IPS-NIHi7 (cell line): ENCODE measurements around the gene CLDN6.

Experiments
- DNase-seq: peaks from one replicate; pipeline ENCODE4 v3.0.0; 2012; ENCODE audit warnings: mixed read lengths; ENCODE audit errors: extremely low spot score

CLDN6 gene

GRCh38 chr16:3013998-3014690 lies 3.8 kb downstream of the CLDN6 start:
- DNase-seq: no peak

- DNase-seq: no peak
These were observed 4.5 kb downstream of the CLDN6 start for GRCh38 chr16:3013491-3013951.

- no peak for DNase-seq
These were observed 5.1 kb downstream of the CLDN6 start, which contains the start of gene CLDN9 for GRCh38 chr16:3012828-3013420. Gene CLDN9, plus strand, starts transcription at chr16:3012923. Its CDS starts 440 bp downstream, at chr16:3013363.

DNA sequence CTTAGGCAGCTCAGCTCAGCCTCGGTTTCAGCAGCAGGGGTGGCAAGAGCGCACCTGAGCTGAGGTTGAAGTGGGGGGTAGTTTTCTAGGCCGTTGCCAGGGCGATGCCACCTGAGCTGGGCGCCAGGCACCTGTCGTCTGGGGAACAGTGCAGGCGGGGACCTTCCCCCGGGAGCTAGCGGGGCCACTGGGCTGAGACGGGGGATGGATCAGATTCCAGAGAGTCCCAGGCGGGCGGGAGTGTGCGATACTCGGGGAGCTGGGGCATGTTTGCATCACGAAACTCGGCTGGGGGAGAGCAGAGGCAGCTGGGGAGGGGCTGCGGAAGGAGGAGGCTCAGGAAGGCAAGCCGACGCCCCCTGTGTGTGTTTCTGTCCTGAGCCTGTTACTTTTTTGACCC lies 5.7 kb downstream of the CLDN6 start:
- no peak for DNase-seq

DNA sequence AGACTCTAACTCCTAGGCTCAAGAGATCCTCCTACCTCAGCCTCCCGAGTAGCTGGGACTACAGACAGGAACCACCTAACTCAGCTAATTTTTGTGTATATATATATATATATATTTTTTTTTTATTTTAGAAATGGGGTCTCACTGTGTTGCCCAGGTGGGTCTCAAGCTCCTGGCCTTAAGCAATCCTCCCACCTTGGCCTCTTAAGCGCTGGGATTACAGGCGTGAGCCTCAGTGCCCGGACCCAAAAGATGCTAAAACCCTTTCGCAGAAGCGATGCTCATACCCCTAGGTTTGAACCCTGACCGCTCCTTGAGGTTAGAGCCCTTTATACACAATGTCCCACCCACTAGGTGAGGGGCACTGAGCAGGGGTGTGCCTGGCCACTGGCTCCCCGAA lies 7.5 kb downstream of the CLDN6 start:
- DNase-seq: no peak

- peak; percentile 71 for DNase-seq
These were observed 8.2 kb downstream of the CLDN6 start for GRCh38 chr16:3009568-3010390.

DNA sequence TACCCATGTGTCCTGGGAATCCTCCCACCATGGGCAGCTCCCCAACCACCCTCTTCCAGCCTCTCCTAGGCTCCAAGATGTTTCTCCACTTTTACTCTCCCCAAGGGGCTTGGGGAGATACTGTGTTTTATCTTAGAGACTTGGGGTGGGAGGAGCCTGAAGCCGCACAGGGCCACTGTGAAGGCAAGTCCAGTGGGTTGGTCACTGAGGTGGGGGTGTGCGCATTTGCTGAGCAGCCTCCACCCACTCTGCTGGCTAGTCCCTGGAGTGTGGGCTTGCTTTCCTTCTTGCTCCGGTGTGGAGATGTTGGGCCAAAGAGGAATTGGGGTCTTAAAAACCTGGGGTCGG lies 9.3 kb downstream of the CLDN6 start:
- no peak for DNase-seq

DNA sequence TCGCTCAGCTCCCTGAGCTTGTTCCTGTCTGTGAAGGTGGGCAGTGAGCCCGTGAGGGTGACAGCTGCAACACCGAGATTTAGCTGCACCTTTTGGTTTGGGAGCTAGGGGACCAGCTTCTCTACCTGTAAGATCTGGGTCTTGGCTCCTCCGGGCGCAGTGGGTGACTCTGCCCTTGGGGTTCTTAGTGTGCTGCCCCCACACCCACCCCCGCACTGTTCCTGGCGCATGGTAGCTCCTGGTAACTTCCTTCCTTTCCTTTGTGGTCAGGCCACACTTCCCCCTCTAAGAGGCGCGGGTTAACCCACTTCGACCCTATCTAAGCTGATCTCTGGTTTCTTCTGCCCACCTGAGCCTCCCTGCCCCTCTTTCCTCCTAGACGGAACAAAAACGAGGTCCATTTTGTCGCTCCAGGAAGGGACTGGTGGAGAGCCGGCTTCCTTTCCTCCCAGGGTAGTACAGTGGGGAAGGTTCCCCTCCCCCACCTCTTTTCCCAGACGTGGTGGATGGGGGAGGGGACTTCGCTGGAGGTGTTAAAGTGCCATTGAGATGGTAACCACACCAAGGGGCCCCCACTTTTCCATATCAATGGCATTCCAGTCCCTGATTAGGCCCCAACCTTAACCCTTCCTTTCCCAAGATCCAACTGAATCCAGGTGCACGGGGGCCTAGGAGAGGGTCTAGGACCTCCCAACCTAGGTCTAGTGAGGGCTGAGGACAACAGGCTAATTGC lies 9.9 kb downstream of the CLDN6 start:
- peak; percentile 75 for DNase-seq

GRCh38 chr16:3007059-3007956 lies 10.7 kb downstream of the CLDN6 start:
- peak; percentile 25 for DNase-seq

GRCh38 chr16:3004781-3005284 lies 13.2 kb downstream of the CLDN6 start:
- DNase-seq: no peak

DNA sequence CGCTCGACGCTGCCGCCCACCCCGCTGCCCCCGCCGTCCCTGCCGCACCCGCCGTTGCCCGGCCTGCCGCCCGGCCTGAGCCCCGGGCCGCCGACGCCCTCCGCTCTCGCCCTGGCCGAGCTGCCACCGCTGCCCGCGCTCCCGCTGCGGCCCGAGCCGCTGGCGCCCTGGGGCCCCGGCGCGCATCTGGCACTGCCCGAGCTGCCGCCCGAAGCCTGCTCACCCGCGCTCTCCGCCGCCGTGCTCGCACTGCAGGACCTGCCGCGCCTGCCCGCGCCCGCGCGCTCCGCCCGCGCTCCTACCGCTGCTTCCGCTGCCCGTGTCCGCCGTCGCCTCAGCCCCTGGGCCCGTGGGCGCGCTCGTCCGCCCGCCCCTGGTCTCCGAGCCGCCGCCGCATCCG lies 13.7 kb downstream of the CLDN6 start:
- no peak for DNase-seq

DNA sequence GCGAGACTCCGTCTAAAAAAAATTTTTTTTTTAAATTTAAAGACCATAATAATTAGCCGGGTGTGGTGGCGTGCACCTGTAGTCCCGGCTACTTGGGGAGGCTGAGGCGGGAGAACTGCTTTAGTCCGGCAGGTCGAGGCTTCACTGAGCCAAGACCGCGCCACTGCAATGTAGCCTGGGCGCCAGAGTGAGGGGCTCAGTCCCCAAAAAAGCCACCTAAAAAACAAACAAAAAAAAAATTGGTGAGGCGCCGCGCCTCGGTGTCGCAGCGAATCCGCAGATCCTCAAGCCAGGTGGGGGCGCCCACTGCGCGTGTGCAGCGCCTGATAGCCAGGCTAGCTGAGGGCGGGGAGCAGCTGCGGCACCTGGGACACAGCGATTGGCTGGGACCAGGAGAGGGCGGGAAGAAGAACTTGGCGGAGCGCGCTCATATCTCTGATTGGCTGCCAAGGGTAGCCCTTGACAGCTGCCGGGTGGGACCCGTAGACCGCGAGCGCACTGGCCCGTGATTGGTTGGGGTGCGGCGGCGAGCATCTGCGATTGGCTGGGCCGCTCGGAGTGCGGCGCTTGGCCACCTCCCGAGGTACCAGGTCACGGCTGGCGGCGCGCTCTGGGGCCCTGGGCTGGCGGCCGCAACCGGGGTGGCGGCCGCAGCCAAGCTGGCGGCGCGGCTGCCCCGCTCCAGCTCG lies 14.3 kb downstream of the CLDN6 start:
- peak; percentile 98 for DNase-seq

- no peak for DNase-seq
These were observed 16.7 kb downstream of the CLDN6 start for GRCh38 chr16:3001316-3001715.

DNA sequence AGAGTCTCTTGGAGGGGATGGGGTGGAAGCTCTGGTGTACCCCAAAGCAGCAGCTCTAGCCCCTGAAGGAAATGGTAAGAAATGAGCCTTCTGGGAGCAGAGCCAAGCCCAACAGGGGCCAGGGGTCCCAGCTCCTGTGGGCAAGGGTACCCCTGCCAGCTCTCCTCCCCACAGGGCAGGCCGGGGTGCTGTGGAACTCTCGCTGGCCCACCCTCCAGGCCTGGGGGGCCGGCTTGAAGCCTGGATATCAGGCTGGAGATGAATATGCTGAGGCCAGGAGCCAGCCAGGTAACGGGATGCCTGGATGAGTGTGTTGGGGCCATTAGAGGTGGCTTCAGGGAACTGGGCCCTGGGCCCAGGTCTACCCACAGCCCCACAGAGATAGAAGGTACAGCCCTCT lies 17.4 kb downstream of the CLDN6 start:
- DNase-seq: no peak

GRCh38 chr16:2999929-3000328 lies 18.1 kb downstream of the CLDN6 start:
- no peak for DNase-seq

GRCh38 chr16:2996298-2996697 lies 21.7 kb downstream of the CLDN6 start:
- no peak for DNase-seq

- DNase-seq: no peak
These were observed 25.5 kb downstream of the CLDN6 start for GRCh38 chr16:2992383-2993081.

DNA sequence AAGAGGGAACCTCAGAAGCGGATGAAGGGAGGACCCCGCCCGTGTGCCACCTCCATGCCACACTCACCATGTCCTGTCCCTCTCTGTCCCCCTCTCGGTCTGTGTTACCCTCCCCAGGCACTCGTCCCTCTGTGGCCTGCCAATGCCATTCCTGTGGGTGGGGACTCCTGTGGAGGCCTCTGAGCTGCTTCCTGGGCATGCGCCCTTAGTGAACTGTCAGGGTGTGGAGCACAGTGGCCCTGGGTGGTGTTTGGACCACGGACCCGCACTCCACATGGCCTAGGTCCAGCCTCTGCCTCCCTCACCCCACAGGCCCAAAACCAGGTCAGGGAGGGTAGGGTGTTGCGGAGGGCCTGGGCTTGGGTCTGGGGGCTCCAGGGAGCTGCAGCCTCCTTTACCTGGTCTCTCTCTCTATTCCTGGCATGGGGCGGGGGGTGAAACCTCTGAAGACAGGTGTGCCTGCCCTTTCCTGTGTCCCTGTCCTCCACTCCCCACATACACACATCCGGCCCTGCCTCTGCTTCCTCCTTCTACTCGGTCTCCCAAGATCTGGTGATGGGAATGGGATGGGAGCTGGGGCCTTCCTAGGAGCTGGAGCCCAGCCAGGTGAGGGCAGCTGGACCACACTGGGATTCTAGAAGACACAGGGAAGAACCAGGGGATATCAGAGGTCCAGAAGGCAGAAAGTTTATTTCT lies 26.3 kb downstream of the CLDN6 start:
- no peak for DNase-seq

DNA sequence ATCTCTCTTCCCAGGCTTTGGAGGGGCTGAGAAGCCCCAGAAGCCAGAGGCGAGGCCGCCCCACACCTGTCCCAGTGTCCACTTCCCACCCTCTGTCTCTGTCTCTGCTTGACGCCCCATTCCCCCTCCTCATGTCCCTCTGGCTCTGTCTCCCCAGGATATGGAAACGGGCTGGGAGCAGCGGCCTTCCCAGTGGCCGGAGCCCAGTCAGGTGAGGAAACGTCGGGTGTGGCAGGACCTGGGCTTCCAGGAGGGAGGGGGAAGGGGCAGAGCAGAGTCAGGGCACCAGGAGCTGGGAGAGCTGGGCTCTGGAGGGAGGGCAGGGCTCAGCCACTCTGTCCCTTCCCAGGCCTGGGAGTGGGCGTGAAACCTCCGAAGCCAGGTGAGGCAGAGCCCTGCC lies 27.1 kb downstream of the CLDN6 start:
- no peak for DNase-seq
